HL-60 (cell line): ENCODE data around the gene KLHL15.

Experiments used
- DNase-seq, 2 experiments: peaks; one replicate each; pipeline ENCODE4 v3.0.0-alpha.2; 2010 to 2020; ENCODE audit warnings: low read depth in 1 of 2, low spot score in 1 of 2
- H3K27ac ChIP-seq: fragments of 250-450 bp; sonication (Bioruptor Pico); replicated peaks from 2 replicates; pipeline ENCODE4 v1.5.1; 2020; ENCODE audit warnings: mild to moderate bottlenecking, moderate library complexity
- H3K27me3 ChIP-seq: fragments of 250-450 bp; sonication (Bioruptor Pico); 2 replicates; pipeline ENCODE4 v1.5.1; 2021; ENCODE audit warnings: mild to moderate bottlenecking, moderate library complexity; ENCODE audit not compliant: insufficient read depth, poor library complexity, severe bottlenecking
- H3K4me3 ChIP-seq: replicated peaks from 2 replicates; pipeline ENCODE4 v1.5.1; 2011; ENCODE audit warnings: mild to moderate bottlenecking, control low read depth, low read length; ENCODE audit not compliant: insufficient read depth
- CTCF ChIP-seq: IDR thresholded peaks from one replicate; pipeline ENCODE4 v1.5.1; 2011; ENCODE audit warnings: low read length, control low read depth, inconsistent platforms; ENCODE audit not compliant: insufficient read depth
- GABPA ChIP-seq: IDR thresholded peaks from 2 replicates; pipeline ENCODE4 v1.6.1; 2012; ENCODE audit warnings: low read depth
- POLR2AphosphoS5 ChIP-seq: IDR thresholded peaks from 2 replicates; pipeline ENCODE4 v1.6.1; 2012; ENCODE audit warnings: low read depth
- REST ChIP-seq: IDR thresholded peaks from 2 replicates; pipeline ENCODE4 v1.6.1; 2012; ENCODE audit warnings: low read depth; ENCODE audit not compliant: insufficient replicate concordance
- SPI1 ChIP-seq: IDR thresholded peaks from 2 replicates; pipeline ENCODE4 v1.6.1; 2012; ENCODE audit warnings: low read depth, mild to moderate bottlenecking, borderline replicate concordance

KLHL15 gene

GRCh38 chrX:24005028-24005427, 22.0 kb downstream of the KLHL15 start:
- TF ChIP-seq REST (no peak), CTCF (no peak), SPI1 (no peak), POLR2AphosphoS5 (no peak), GABPA (no peak)
- no peaks in the 10 kb centered on the region for H3K27me3 ChIP-seq
- no peak overlapping the region for H3K27ac ChIP-seq
- no peak for DNase-seq
- H3K4me3 ChIP-seq = no peak overlapping the region

- H3K27me3 ChIP-seq = no peaks in the 10 kb centered on the region
- TF ChIP-seq GABPA (no peak), CTCF (no peak), REST (no peak), POLR2AphosphoS5 (no peak), SPI1 (no peak)
- H3K27ac ChIP-seq = no peak overlapping the region
- no peak for DNase-seq
- no peak overlapping the region for H3K4me3 ChIP-seq
These were observed 24.2 kb downstream of the KLHL15 start for GRCh38 chrX:24002792-24003191.

GRCh38 chrX:24002167-24002566, 24.8 kb downstream of the KLHL15 start:
- Histone ChIP-seq H3K4me3 (no peak overlapping the region), H3K27me3 (no peaks in the 10 kb centered on the region), H3K27ac (no peak overlapping the region)
- DNase-seq = no peak
- TF ChIP-seq GABPA = no peak
- no peak for TF ChIP-seq CTCF
- no peak for TF ChIP-seq SPI1
- no peak for TF ChIP-seq POLR2AphosphoS5
- no peak for TF ChIP-seq REST
